Trophoblast cell (in vitro differentiated cells and primary cell): ENCODE measurements around the gene CEACAM16.

Experiments
- DNase-seq, 2 donors: peaks; one replicate each; pipeline ENCODE4 v3.0.0-alpha.2; 2016
- H2AFZ ChIP-seq: 2 replicates; pipeline ENCODE4 v1.6.1; 2013; ENCODE audit warnings: low read length, moderate library complexity, mild to moderate bottlenecking; ENCODE audit not compliant: insufficient read depth, poor library complexity
- H2AK5ac ChIP-seq: 2 replicates; pipeline ENCODE4 v1.6.1; 2013; ENCODE audit warnings: mild to moderate bottlenecking, low read length
- H2BK120ac ChIP-seq: 2 replicates; pipeline ENCODE4 v1.6.1; 2013; ENCODE audit warnings: low read length, mild to moderate bottlenecking, moderate library complexity; ENCODE audit not compliant: insufficient read depth, poor library complexity
- H2BK12ac ChIP-seq: 2 replicates; pipeline ENCODE4 v1.6.1; 2013; ENCODE audit warnings: mild to moderate bottlenecking, low read length, moderate library complexity
- H2BK5ac ChIP-seq: 2 replicates; pipeline ENCODE4 v1.6.1; 2013; ENCODE audit warnings: low read length, low read depth, moderate library complexity, mild to moderate bottlenecking; ENCODE audit not compliant: poor library complexity
- H3K14ac ChIP-seq: 2 replicates; pipeline ENCODE4 v1.6.1; 2013; ENCODE audit warnings: mild to moderate bottlenecking, low read length
- H3K18ac ChIP-seq: 2 replicates; pipeline ENCODE4 v1.6.1; 2013; ENCODE audit warnings: mild to moderate bottlenecking, low read length
- H3K23ac ChIP-seq: 2 replicates; pipeline ENCODE4 v1.6.1; 2013; ENCODE audit warnings: low read length
- H3K27ac ChIP-seq: 2 replicates; pipeline ENCODE4 v1.5.1; 2013; ENCODE audit warnings: low read depth, mild to moderate bottlenecking, inconsistent platforms, low read length, moderate library complexity
- H3K27me3 ChIP-seq: 2 replicates; pipeline ENCODE4 v1.6.1; 2013; ENCODE audit warnings: inconsistent platforms, mild to moderate bottlenecking, low read length, moderate library complexity; ENCODE audit not compliant: insufficient read depth
- H3K36me3 ChIP-seq, 2 experiments: 1 replicate in 1 of 2; 2 replicates in 1 of 2; pipeline ENCODE4 v1.6.1; 2013; ENCODE audit warnings: low read length in 2 of 2, mild to moderate bottlenecking in 2 of 2, moderate library complexity in 1 of 2; ENCODE audit not compliant: insufficient read depth in 2 of 2, control insufficient read depth in 1 of 2
- H3K4ac ChIP-seq: 2 replicates; pipeline ENCODE4 v1.6.1; 2013; ENCODE audit warnings: low read depth, mild to moderate bottlenecking, low read length, moderate library complexity
- H3K4me1 ChIP-seq, 2 experiments: 1 replicate in 1 of 2; 2 replicates in 1 of 2; pipeline ENCODE4 v1.6.1; 2013; ENCODE audit warnings: low read length in 2 of 2, mild to moderate bottlenecking in 2 of 2, moderate library complexity in 1 of 2; ENCODE audit not compliant: insufficient read depth in 2 of 2, control insufficient read depth in 1 of 2
- H3K4me2 ChIP-seq: 2 replicates; pipeline ENCODE4 v1.6.1; 2013; ENCODE audit warnings: inconsistent platforms, mild to moderate bottlenecking, low read length, moderate library complexity
- H3K4me3 ChIP-seq: 2 replicates; pipeline ENCODE4 v1.5.1; 2013; ENCODE audit warnings: mild to moderate bottlenecking, low read depth, low read length, inconsistent platforms
- H3K79me1 ChIP-seq: one replicate; pipeline ENCODE4 v1.6.1; 2013; ENCODE audit warnings: low read length
- H3K79me2 ChIP-seq: 2 replicates; pipeline ENCODE4 v1.6.1; 2013; ENCODE audit warnings: low read length, mild to moderate bottlenecking; ENCODE audit not compliant: control insufficient read depth, insufficient read depth, poor library complexity
- H3K9ac ChIP-seq: 2 replicates; pipeline ENCODE4 v1.6.1; 2013; ENCODE audit warnings: mild to moderate bottlenecking, low read length
- H3K9me3 ChIP-seq: 2 replicates; pipeline ENCODE4 v1.6.1; 2013; ENCODE audit warnings: low read depth, mild to moderate bottlenecking, control low read depth, inconsistent platforms, low read length; ENCODE audit not compliant: insufficient read depth
- H4K12ac ChIP-seq: 2 replicates; pipeline ENCODE4 v1.6.1; 2013; ENCODE audit warnings: low read depth, mild to moderate bottlenecking, low read length, moderate library complexity
- H4K8ac ChIP-seq: 2 replicates; pipeline ENCODE4 v1.6.1; 2013; ENCODE audit warnings: low read depth, mild to moderate bottlenecking, low read length, moderate library complexity
- H4K91ac ChIP-seq: one replicate; pipeline ENCODE4 v1.6.1; 2013; ENCODE audit warnings: low read depth, mild to moderate bottlenecking, low read length, moderate library complexity
- WGBS: extraction: QIAGEN DNeasy Blood & Tissue Kit; methylation state at CpG from one replicate; pipeline ENCODE4 v1.1.7; 2013; ENCODE audit warnings: missing lambda C conversion rate; ENCODE audit not compliant: insufficient read length, insufficient coverage; ENCODE audit errors: extremely low coverage; 5-methylcytosine and 5-hydroxymethylcytosine counted together

CEACAM16 gene

DNA sequence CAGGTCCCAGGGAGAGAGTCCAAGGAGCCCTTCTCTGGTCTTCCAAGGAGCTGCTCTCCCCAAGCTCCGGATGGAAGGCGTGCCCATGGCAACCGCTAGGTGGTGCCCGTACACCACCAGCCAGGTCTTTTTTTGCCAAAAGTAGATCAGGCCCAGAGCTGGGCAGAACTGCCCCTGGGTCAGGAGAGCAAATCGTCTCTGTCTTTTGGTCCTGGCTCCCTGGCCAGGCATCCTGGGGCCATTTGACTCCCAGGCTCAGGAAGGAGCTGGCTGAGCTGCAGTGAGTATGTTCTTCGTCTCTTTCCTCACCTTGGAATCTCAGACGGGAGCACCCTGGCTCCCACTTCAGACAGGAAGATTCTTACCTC is 25.0 kb downstream of the CEACAM16 start:
- Histone ChIP-seq H4K8ac (no peak overlapping the region), H2BK120ac (no peak overlapping the region), H3K4me2 (no peak overlapping the region), H2BK5ac (no peak overlapping the region), H3K4me3 (no peak overlapping the region), H3K9me3 (no peaks in the 10 kb centered on the region), H2AFZ (no peak overlapping the region), H3K23ac (no peak overlapping the region), H3K9ac (no peak overlapping the region), H3K4me1 (peaks cover 9% of the 10 kb centered on the region in 2 experiments), H3K79me2 (no peaks in the 10 kb centered on the region), H3K36me3 (no peaks in the 10 kb centered on the region), H3K4ac (no peak overlapping the region), H3K27ac (no peak overlapping the region), H4K91ac (no peak overlapping the region), H2AK5ac (no peak overlapping the region), H3K79me1 (peaks cover 2% of the 10 kb centered on the region), H4K12ac (no peak overlapping the region), H3K18ac (no peak overlapping the region), H3K14ac (no peak overlapping the region), H3K27me3 (no peaks in the 10 kb centered on the region), H2BK12ac (no peak overlapping the region)
- WGBS, result no CpG with 5 or more reads among the region's 7 CpGs
- DNase-seq, result peak; percentile 89 to 97

DNA sequence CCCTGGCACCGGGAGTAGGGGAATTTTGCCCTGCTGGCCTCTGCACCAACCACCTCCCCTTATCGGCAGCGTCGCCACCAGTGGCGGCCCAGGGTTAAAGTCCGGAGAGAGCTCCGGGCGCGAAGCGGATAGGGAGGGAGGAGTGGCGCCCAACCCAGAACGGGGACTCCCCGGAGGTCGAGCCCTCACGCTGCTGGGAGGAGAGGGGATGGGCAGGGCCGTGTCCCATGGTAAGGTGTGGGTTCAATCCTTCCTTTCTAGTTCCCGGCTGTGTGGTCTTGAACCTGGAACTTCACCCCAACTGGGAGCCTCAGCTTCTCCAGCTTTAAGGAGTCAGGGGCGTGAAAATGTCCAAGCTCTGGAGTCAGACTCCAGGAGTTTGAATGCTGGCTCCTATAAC is 26.3 kb downstream of the CEACAM16 start:
- Histone ChIP-seq H2BK12ac (no peak overlapping the region), H3K9ac (no peak overlapping the region), H3K27ac (no peak overlapping the region), H4K12ac (no peak overlapping the region), H4K91ac (no peak overlapping the region), H2AK5ac (no peak overlapping the region), H3K36me3 (no peaks in the 10 kb centered on the region), H3K4me1 (peaks cover 4 to 6% of the 10 kb centered on the region in 2 experiments), H3K79me1 (no peaks in the 10 kb centered on the region), H3K4me3 (no peak overlapping the region), H2BK120ac (no peak overlapping the region), H3K4ac (no peak overlapping the region), H2BK5ac (no peak overlapping the region), H3K18ac (no peak overlapping the region), H3K9me3 (no peaks in the 10 kb centered on the region), H3K23ac (no peak overlapping the region), H2AFZ (no peak overlapping the region), H3K79me2 (no peaks in the 10 kb centered on the region), H4K8ac (no peak overlapping the region), H3K27me3 (no peaks in the 10 kb centered on the region), H3K14ac (no peak overlapping the region), H3K4me2 (no peak overlapping the region)
- DNase-seq, result peak in 1 of 2 donors; percentile 27
- no CpG with 5 or more reads among the region's 18 CpGs for WGBS

DNA sequence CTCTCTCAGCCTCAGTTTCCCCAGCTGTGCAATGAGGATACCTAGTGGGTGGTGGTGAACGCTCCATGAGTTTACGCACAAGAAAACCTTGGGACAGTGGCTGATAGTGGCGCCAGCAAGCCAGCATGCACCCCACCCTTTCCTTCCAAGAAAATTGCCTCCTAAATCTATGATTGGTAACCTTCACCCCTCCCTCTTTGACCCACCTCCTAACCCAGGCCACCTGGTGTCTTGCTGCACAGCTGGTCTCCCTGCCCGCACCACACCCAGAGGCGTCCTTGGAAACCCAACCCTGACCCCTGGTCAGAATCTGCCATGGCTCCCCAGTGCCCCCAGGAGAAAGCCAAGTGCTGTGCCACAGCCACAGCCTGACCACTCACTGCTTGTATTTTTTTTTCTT is 26.7 kb downstream of the CEACAM16 start:
- Histone ChIP-seq H2BK5ac (no peak overlapping the region), H3K18ac (no peak overlapping the region), H3K14ac (no peak overlapping the region), H3K36me3 (no peaks in the 10 kb centered on the region), H2BK120ac (no peak overlapping the region), H4K12ac (no peak overlapping the region), H3K4me3 (no peak overlapping the region), H2AFZ (no peak overlapping the region), H2AK5ac (no peak overlapping the region), H2BK12ac (no peak overlapping the region), H3K23ac (no peak overlapping the region), H3K4me1 (peaks cover 4 to 6% of the 10 kb centered on the region in 2 experiments), H3K79me2 (no peaks in the 10 kb centered on the region), H3K9ac (no peak overlapping the region), H3K9me3 (no peaks in the 10 kb centered on the region), H3K4me2 (no peak overlapping the region), H4K91ac (no peak overlapping the region), H3K79me1 (no peaks in the 10 kb centered on the region), H3K27ac (no peak overlapping the region), H3K27me3 (no peaks in the 10 kb centered on the region), H4K8ac (no peak overlapping the region), H3K4ac (no peak overlapping the region)
- peak in 1 of 2 donors; percentile 29 for DNase-seq
- no CpG with 5 or more reads among the region's 5 CpGs for WGBS

DNA sequence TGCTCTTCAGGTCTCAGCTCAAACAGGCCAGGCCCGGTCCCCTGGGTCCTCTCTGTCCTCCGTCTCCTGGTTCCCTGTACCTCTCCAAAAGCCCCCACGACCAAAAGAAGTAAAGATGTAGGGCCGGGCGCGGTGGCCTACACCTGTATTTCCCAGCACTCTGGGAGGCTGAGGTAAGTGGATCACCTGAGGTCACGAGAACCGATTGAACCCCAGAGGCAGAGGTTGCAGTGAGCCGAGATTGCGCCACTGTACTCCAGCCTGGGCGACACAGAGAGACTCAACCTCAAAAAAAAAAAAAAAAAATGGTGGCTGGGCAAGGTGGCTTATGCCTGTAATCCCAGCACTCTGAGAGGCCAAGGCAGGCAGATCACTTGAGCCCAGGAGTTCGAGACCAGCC is 27.5 kb downstream of the CEACAM16 start:
- no peaks in the 10 kb centered on the region for H3K9me3 ChIP-seq
- H3K14ac ChIP-seq, result no peak overlapping the region
- H3K4me1 ChIP-seq, result peaks cover 4 to 6% of the 10 kb centered on the region in 2 experiments
- H3K18ac ChIP-seq, result no peak overlapping the region
- no peak overlapping the region for H3K23ac ChIP-seq
- H3K4ac ChIP-seq, result no peak overlapping the region
- no peak for DNase-seq
- H3K79me2 ChIP-seq, result no peaks in the 10 kb centered on the region
- H4K8ac ChIP-seq, result no peak overlapping the region
- WGBS, result no CpG with 5 or more reads among the region's 12 CpGs
- no peak overlapping the region for H3K27ac ChIP-seq
- H3K36me3 ChIP-seq, result no peaks in the 10 kb centered on the region
- no peak overlapping the region for H3K9ac ChIP-seq
- H3K4me2 ChIP-seq, result no peak overlapping the region
- H2BK12ac ChIP-seq, result no peak overlapping the region
- no peak overlapping the region for H2BK5ac ChIP-seq
- no peaks in the 10 kb centered on the region for H3K27me3 ChIP-seq
- no peak overlapping the region for H4K91ac ChIP-seq
- H3K4me3 ChIP-seq, result no peak overlapping the region
- H2BK120ac ChIP-seq, result no peak overlapping the region
- H3K79me1 ChIP-seq, result no peaks in the 10 kb centered on the region
- no peak overlapping the region for H4K12ac ChIP-seq
- no peak overlapping the region for H2AK5ac ChIP-seq
- no peak overlapping the region for H2AFZ ChIP-seq
